DMS114 treated with DMSO at 0.1 percent for 48 hours (cell line): ENCODE data around the gene TXNDC5.

Source experiments
- DNase-seq: peaks from one replicate; lab custom pipeline; 2025; ENCODE audit not compliant: unreplicated experiment; lab: John Stamatoyannopoulos, UW

The TXNDC5 gene

DNA sequence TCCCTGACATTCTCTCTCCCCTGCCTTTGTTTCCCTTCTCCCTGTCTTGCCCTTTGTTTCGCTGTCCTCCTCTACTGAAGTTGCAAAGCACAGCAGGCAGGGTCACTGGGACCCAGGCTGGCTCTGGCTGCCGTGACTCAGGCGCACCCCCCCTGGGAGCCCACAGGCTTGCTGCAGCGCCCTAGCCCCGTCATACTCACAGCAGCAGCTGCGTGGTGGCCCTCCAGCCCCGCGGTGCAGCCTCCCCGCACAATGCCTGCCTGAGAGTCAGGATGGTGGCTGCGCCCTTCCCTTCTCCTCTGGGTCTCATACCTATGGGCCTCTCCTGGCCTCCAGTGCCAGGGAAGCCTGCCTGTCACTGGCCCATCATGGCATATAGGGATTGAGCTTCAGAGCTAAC is 41.7 kb downstream of the TXNDC5 start:
- no peak for DNase-seq

DNA sequence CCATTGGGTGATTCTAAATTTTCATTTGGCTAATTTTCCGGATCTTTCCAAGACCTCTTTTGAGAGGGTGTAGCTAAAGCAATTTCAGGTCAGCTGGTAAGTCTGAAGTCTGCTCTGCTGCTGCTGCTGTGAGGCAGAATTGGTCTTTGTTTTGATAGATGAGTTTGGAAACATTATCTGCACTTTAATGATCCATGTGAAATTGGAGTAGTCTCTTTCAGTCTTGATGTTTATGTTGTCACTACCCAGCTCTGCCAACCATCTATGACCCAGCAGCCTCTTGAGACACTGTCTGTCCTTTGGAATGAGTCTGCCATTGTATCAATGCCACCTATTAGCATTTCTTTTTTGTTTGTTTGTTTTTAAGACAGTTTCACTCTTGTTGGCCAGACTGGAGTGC is 44.1 kb downstream of the TXNDC5 start:
- no peak for DNase-seq

DNA sequence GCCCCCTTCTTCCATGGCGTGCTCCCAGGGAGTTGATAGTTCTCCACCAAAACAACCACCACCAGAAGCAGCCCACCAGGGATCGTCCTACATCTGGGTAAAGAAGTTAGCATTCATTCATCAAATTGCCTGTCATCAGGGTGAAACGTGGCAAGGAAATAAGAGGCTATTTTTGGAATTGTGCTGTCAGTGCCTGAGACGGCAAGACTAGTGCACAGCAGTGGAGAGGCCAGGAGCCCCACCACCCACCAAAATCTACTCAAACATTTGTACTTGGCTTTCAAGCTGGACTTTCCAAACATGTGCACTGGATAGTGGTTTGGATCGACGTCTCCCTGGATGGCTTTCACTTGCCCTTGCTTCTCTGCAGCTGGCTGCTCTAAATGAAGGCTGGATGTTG is 44.8 kb downstream of the TXNDC5 start:
- DNase-seq = no peak

DNA sequence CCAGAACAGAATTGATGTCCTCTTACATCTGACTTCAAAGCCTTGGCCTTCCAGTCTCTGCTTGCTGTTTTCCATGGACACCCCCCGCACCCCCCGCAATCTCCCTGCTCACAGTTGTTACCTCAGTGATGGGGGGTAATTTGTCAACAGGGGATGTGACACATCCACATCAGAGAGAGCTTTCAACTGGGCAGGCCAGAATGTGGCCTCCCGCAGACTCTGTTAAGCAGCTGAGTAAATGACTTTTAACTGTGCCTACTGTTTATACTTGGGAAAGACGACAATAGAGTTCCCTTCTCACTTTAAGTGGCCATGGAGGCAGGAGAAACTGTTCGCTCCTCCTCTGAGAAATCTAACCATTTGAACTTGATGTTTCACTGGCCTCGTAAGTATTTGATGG is 51.0 kb downstream of the TXNDC5 start:
- DNase-seq = no peak

DNA sequence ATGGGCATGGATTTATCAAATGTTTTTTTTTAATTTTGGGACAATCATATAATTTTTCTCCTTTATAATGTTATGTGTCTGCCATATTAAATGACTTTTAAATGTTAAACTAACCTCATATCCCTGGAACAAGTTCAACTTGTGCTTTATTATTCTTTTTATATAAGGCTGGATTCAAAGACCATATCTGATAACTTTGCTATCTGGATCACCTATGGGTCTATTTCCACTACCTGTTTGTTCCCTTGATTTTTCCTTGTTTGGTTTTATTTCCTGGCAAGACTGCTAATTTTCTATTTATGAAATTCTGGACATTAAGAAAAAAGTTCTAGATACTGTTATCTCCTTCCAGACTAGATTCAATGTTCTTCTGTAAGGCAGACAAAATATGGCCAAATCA is 58.8 kb downstream of the TXNDC5 start:
- no peak for DNase-seq

DNA sequence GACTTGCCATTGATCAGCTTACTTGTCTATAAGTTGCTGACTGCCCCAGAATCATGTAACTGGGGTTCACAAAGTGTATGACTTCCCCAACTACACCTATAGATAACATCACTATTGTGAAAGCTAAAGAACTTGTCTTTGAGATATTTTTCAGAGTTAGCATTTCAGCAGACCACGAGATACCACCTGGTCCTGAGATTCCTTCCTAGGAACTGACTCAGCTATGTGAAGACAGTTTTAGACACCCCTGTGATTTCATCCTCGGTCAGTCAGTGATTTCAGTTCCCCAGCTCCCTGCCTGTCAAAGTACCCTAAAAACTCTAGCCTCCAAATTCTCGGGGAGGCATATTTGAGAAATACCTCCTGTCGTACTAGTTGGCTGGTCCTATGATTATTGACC is 62.4 kb downstream of the TXNDC5 start:
- no peak for DNase-seq

DNA sequence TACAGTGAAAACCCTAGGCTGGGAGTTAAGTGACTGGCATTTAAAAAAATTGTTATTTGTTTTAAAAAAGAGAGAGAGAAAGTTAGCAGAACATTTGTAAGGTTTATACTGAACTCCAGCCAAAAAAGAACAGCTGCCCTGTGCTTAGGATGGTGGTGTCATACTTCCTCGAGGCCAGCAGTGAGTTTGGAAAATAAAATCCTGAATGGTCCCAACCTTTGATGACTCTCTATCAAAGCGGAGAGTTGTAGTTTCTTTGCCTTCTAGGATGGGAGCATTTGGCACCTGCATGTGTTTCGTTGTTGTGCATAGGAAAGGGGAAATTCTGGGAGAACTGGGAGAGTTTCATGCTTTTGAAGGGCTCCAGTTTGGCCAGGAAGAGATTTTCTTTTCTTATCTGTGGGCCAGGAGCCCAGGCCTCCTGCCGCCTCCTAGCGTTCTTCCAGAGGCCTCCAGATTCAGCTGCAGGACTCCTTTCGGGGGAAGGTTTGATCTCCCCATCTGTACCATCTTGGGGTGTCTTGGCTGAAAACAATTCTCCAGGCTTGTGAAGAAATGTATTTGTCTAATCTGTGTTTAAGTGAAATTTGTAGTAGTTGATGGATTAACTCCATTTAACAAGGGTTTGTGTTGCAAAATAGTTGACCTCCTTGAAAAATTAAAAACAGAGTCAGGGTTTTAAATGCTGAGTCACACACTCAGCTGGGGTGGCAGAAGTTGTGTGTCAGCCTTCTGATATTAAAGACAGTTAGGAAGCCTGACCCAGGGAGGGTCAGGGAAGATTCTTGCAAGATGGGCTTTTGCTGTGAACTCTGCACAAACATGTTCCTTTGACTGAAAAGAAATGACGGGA is 63.4 kb downstream of the TXNDC5 start:
- DNase-seq = no peak

DNA sequence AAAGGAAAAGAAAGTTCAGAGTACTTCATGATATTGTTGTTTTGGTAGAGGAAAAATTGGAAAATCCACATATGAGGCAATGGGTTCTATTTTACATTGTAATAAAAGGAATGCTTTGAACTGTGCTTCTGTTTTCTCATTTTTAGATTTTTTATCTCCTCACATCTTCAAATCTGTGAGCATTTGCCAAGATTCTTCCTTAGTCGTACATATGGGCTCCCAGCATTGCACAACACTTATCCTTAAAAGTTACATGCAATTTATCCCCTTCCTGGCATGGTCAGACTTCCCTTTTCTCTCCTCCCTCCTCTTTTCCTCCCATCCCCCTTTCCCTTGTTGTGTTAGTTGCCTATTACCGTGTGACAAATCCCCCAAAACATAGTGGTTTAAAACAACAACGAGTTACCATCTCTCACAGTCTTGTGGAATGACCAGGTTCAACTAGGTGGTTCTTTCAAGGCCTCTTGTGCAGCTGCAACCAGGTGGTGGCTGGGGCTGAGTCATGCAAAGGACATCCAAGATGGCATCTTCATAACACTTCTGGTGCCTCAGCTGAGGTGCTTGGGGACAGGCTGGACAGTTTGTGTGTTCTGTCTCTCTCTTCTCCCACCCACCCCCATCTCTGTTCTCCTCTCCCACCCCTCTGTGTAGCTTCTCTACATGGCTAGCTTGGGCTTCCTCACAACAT is 68.7 kb downstream of the TXNDC5 start:
- no peak for DNase-seq

DNA sequence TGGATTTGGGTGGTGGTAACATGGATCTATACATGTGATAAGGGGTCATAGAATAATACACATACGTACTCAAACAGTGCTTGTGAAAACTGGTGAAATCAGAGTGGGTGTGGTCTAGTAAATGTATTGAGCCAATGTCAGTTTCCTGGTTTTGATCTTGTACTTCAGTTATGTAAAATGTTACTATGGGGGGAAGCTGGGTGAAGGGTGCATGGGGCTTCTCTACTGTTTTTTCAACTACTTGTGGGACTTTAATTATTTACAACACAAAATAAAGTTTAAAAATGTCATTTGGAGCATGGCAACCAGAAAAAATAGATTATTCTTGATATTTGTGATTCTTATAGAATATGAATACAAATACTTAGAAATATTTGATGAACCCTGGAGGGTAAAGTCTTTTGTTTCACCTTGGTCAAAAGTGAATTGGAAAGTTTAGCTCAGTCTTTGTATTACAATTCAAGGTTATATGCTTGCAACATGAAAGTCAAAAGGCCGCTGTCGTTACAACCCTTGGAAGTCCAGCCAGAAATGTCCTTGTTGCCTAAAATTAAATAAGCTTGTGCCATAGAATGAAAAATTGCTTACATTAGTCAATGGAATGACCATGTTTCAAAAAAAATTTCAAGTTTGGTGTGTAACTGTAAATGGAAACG is 74.1 kb downstream of the TXNDC5 start:
- no peak for DNase-seq

DNA sequence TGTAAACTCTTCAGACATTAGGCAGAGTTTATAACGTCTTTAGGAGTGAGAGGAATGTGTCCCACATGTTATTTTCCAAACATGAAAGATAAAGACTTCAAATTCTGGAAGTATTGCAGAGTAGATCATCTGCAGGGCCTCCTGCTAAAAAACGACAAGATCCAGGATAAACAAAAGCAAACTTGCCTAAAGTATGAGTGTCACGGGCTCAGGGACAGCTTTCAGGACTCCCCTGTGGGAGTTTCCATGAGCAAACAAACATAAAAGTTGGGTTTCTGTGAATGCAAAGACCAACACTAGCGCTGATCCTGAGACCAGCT is 76.9 kb downstream of the TXNDC5 start:
- DNase-seq = no peak

DNA sequence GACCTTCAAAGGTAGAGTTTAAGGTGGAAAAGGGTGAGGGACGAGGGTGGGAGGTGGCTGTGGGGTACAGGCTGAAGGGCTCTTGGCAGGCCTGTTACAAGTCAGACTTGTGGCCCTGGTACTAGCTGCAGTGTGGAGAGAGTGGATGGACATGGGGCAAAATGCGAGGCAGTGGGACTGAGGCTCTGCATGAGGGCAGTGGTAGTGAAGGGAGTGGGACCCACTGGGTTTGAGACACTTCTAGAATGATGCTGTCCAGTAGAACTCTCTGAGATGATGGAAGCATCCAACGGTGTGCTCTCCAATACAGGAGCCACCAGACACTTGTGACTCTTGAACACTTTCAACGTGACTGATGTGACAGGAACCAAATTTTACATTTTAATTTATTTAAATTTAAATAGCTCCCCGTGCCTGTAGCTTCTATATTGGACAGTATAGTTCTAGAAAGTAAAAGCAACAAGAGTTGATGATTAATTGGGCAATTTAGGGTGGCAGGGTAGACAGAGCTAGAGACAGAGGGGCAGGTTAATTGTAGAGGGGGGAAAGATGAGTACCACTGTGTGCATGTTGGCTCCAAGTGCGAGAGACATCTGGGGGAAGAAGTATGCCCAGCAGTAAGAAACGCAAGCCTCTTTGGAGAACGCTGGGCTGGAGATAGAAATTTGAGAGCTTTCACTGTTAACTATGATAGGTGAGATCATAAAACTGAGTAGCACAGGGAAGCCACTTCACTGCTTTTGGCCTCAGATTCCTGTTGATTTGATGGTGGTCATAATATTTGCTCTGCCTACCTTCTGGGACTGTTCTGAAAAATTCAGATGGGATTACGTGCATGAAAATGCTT is 77.5 kb downstream of the TXNDC5 start:
- no peak for DNase-seq
